Dendritic cell treated with granulocyte-macrophage colony-stimulating factor and Interleukin-4, amounts not matched to agents 40 ng/mL and 50 ng/mL, for 4 days (primary cell): Measurements from ENCODE around the gene HK2.
A peak's percentile ranks its signal among the peaks of the same experiment; 100 is the strongest.
"Not testable (repeated sequence)": the region's sequence is repeated elsewhere in the genome, so short reads cannot be mapped to it uniquely, and the experiment has no call there.

Source experiments
- H3K27ac Mint-ChIP-seq: one replicate; pipeline ENCODE4 v1.8.0; 2022; ENCODE audit warnings: mild to moderate bottlenecking, mixed read lengths
- H3K27me3 Mint-ChIP-seq: one replicate; pipeline ENCODE4 v1.8.0; 2022; ENCODE audit warnings: mild to moderate bottlenecking, mixed read lengths
- H3K36me3 Mint-ChIP-seq: one replicate; pipeline ENCODE4 v1.8.0; 2022; ENCODE audit warnings: low read depth, mixed read lengths
- H3K4me1 Mint-ChIP-seq: one replicate; pipeline ENCODE4 v1.8.0; 2022; ENCODE audit warnings: low read depth, mixed read lengths
- H3K4me3 Mint-ChIP-seq: one replicate; pipeline ENCODE4 v1.8.0; 2022; ENCODE audit warnings: mild to moderate bottlenecking, moderate library complexity, mixed read lengths
- H3K9me3 Mint-ChIP-seq: one replicate; pipeline ENCODE4 v1.8.0; 2022; ENCODE audit warnings: mixed read lengths
- intact Hi-C: fragments of 100-400 bp; cut with micrococcal nuclease; formaldehyde crosslinking; loops from one replicate; pipeline ENCODE4 v1.15.0; 2022

Gene HK2

GRCh38 chr2:74895001-74895400, 61.1 kb downstream of the HK2 start:
- peaks cover 64% of the 10 kb centered on the region for H3K36me3 Mint-ChIP-seq
- H3K9me3 Mint-ChIP-seq = peaks cover 15% of the 10 kb centered on the region
- intact Hi-C loops = no loop called here
- H3K27me3 Mint-ChIP-seq = no peaks in the 10 kb centered on the region
- no peak overlapping the region for H3K4me3 Mint-ChIP-seq
- no peak overlapping the region for H3K27ac Mint-ChIP-seq
- H3K4me1 Mint-ChIP-seq = peaks cover 9% of the 10 kb centered on the region

GRCh38 chr2:74896232-74896631, 62.3 kb downstream of the HK2 start:
- H3K36me3 Mint-ChIP-seq = peaks cover 51% of the 10 kb centered on the region

GRCh38 chr2:74900225-74900624, 66.3 kb downstream of the HK2 start:
- H3K27me3 Mint-ChIP-seq, H3K27ac Mint-ChIP-seq, H3K4me1 Mint-ChIP-seq, intact Hi-C loops, H3K4me3 Mint-ChIP-seq, H3K9me3 Mint-ChIP-seq: not testable (repeated sequence)
- H3K36me3 Mint-ChIP-seq = peaks cover 11% of the 10 kb centered on the region

More at GRCh38 chr2:74896232-74896631, 62.3 kb downstream of the HK2 start:
- Mint-ChIP-seq H3K27ac (no peak overlapping the region), H3K27me3 (no peaks in the 10 kb centered on the region), H3K4me1 (no peaks in the 10 kb centered on the region), H3K4me3 (no peak overlapping the region), H3K9me3 (peaks cover 15% of the 10 kb centered on the region)
- intact Hi-C loops = no loop called here

- Mint-ChIP-seq H3K9me3 (no peaks in the 10 kb centered on the region), H3K4me3 (no peak overlapping the region), H3K36me3 (no peaks in the 10 kb centered on the region), H3K4me1 (no peaks in the 10 kb centered on the region), H3K27me3 (peaks cover 3% of the 10 kb centered on the region), H3K27ac (no peak overlapping the region)
- intact Hi-C loops = no loop called here
These were observed 68.4 kb downstream of the HK2 start for GRCh38 chr2:74902281-74902860.

- peaks cover 5% of the 10 kb centered on the region for H3K4me1 Mint-ChIP-seq
- H3K27me3 Mint-ChIP-seq = peaks cover 23% of the 10 kb centered on the region
- no peak overlapping the region for H3K4me3 Mint-ChIP-seq
- no peaks in the 10 kb centered on the region for H3K9me3 Mint-ChIP-seq
- H3K36me3 Mint-ChIP-seq = no peaks in the 10 kb centered on the region
- intact Hi-C loops = no loop called here
- H3K27ac Mint-ChIP-seq = no peak overlapping the region
These were observed 72.5 kb downstream of the HK2 start for GRCh38 chr2:74906395-74906794.

GRCh38 chr2:74907560-74907959, 73.6 kb downstream of the HK2 start:
- H3K9me3 Mint-ChIP-seq, H3K36me3 Mint-ChIP-seq, H3K4me1 Mint-ChIP-seq, H3K4me3 Mint-ChIP-seq, H3K27ac Mint-ChIP-seq, intact Hi-C loops: not testable (repeated sequence)
- peaks cover 23% of the 10 kb centered on the region for H3K27me3 Mint-ChIP-seq

GRCh38 chr2:74908748-74909444, 75.0 kb downstream of the HK2 start:
- Mint-ChIP-seq H3K4me3 (no peak overlapping the region), H3K27me3 (peaks cover 25% of the 10 kb centered on the region), H3K4me1 (peaks cover 5% of the 10 kb centered on the region), H3K9me3 (no peaks in the 10 kb centered on the region), H3K36me3 (no peaks in the 10 kb centered on the region), H3K27ac (no peak overlapping the region)
- intact Hi-C loops = no loop called here

GRCh38 chr2:74910245-74910644, 76.3 kb downstream of the HK2 start:
- Mint-ChIP-seq H3K4me3 (no peak overlapping the region), H3K36me3 (no peaks in the 10 kb centered on the region), H3K27ac (no peak overlapping the region), H3K9me3 (no peaks in the 10 kb centered on the region), H3K27me3 (peaks cover 30% of the 10 kb centered on the region), H3K4me1 (peaks cover 5% of the 10 kb centered on the region)
- intact Hi-C loops = no loop called here

GRCh38 chr2:74911061-74911460, 77.1 kb downstream of the HK2 start:
- H3K4me1 Mint-ChIP-seq = peaks cover 7% of the 10 kb centered on the region
- no peak overlapping the region for H3K4me3 Mint-ChIP-seq
- H3K27ac Mint-ChIP-seq = no peak overlapping the region
- H3K9me3 Mint-ChIP-seq = no peaks in the 10 kb centered on the region
- H3K27me3 Mint-ChIP-seq = peaks cover 34% of the 10 kb centered on the region
- no peaks in the 10 kb centered on the region for H3K36me3 Mint-ChIP-seq
- intact Hi-C loops = no loop called here

- Mint-ChIP-seq H3K27me3 (peaks cover 31% of the 10 kb centered on the region), H3K4me1 (peaks cover 10% of the 10 kb centered on the region), H3K9me3 (no peaks in the 10 kb centered on the region), H3K27ac (no peak overlapping the region), H3K4me3 (no peak overlapping the region), H3K36me3 (peaks cover under 1% of the 10 kb centered on the region)
- intact Hi-C loops = no loop called here
These were observed 81.8 kb downstream of the HK2 start for GRCh38 chr2:74915743-74916142.

GRCh38 chr2:74916394-74916793, 82.5 kb downstream of the HK2 start:
- Mint-ChIP-seq H3K27me3 (peaks cover 35% of the 10 kb centered on the region), H3K36me3 (peaks cover 7% of the 10 kb centered on the region), H3K4me1 (peaks cover 15% of the 10 kb centered on the region), H3K9me3 (peaks cover 6% of the 10 kb centered on the region), H3K4me3 (no peak overlapping the region), H3K27ac (no peak overlapping the region)
- intact Hi-C loops = no loop called here

- Mint-ChIP-seq H3K27me3 (peaks cover 35% of the 10 kb centered on the region), H3K4me3 (no peak overlapping the region), H3K4me1 (peaks cover 26% of the 10 kb centered on the region), H3K9me3 (peaks cover 10% of the 10 kb centered on the region), H3K27ac (no peak overlapping the region), H3K36me3 (peaks cover 10% of the 10 kb centered on the region)
- intact Hi-C loops = no loop called here
These were observed 84.0 kb downstream of the HK2 start for GRCh38 chr2:74917702-74918619.

- peaks cover 10% of the 10 kb centered on the region for H3K9me3 Mint-ChIP-seq
- peak overlapping the region; percentile 51 for H3K4me3 Mint-ChIP-seq
- intact Hi-C loops = loop anchor here (1.0 to 10.0 kb wide), 2 partner anchors 115 to 484 kb away; no protein-coding TSS in a partner anchor
- H3K36me3 Mint-ChIP-seq = peaks cover 10% of the 10 kb centered on the region
- no peak overlapping the region for H3K27ac Mint-ChIP-seq
- peaks cover 30% of the 10 kb centered on the region for H3K27me3 Mint-ChIP-seq
- H3K4me1 Mint-ChIP-seq = peaks cover 43% of the 10 kb centered on the region
These were observed 85.9 kb downstream of the HK2 start for GRCh38 chr2:74919827-74920226.

GRCh38 chr2:74921236-74921736, 87.4 kb downstream of the HK2 start:
- intact Hi-C loops = loop anchor here (10.0 kb wide), 1 partner anchor 114 kb away; no protein-coding TSS in a partner anchor
- H3K4me3 Mint-ChIP-seq = no peak overlapping the region

More at GRCh38 chr2:74921236-74921736, 87.4 kb downstream of the HK2 start:
- Mint-ChIP-seq H3K27me3 (peaks cover 24% of the 10 kb centered on the region), H3K4me1 (peaks cover 47% of the 10 kb centered on the region), H3K27ac (no peak overlapping the region), H3K36me3 (peaks cover 10% of the 10 kb centered on the region), H3K9me3 (peaks cover 10% of the 10 kb centered on the region)
